Stimulated activated naive CD8-positive, alpha-beta T cell treated with anti-CD3 and anti-CD28 coated beads, Interleukin-15, Interleukin-2, amounts not matched to agents 100 U/mL and 50 U/mL, for 24 hours (primary cell): ENCODE results near the gene LRRC8E.
A peak's percentile ranks its signal among the peaks of the same experiment; 100 is the strongest.

Experiments used
- ATAC-seq: fragments of 150-1000 bp; cut with Tn5 transposase; one replicate; pipeline ENCODE4 v1.10.0; 2021
- DNase-seq: peaks from one replicate; pipeline ENCODE4 v3.0.0; 2021

The LRRC8E gene

DNA sequence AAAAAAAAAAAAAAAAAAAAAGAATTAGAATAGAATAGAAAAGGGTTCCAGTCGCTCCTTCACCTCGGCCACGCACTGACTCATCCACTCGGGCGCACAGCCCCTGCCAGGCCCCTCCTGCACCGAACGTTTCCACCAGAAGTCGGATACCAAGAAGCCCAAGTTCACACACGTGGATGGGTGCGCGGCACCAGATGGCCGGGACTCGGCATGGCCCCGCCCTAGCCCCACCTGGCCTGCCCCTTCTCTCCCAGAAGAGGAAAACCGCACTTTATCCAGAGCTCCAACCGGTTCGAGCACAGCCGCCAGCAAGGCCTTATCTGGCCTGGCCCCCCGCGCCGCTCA lies 20.0 kb upstream of the LRRC8E start:
- ATAC-seq (no peak), DNase-seq (no peak)

DNA sequence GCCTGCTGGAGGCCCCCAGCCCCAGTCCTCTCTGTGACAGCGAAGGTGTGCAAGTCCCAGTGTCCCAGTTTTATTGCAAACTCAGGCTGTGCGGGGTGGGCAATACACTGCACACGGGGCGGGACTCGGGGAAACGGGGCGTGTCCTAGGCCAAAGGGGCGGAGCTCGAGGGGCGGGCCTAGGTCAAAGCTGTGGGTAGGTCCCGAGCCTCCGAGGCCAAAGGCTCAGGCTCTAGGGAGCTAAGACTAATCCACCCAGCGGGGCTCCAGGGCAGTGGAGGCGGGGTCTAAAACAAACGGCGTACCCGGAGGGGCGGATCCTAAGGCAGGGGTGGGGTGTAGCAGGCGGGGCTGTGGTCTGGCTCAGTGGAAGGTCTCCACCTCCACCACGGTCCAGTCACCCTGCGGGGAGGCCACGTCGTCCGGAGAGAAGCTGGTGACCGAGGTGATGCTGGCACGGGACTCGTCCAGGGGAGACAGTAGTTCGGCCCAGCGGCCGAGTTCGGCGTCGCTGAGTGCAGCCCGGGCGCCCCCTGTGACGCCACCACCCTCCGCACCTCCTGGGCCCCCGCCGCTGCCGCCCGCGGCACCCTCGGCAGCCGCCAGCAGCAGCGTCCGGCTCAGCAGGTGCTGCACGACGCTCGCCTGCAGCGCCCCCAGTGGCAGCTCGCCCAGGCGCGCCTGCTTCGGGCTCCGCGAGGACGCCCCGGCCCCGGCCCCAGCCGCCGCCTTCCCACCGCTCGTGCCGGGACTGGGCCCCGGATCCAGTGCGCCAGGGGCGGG lies 19.4 kb upstream of the LRRC8E start:
- peak; percentile 85 for DNase-seq

DNA sequence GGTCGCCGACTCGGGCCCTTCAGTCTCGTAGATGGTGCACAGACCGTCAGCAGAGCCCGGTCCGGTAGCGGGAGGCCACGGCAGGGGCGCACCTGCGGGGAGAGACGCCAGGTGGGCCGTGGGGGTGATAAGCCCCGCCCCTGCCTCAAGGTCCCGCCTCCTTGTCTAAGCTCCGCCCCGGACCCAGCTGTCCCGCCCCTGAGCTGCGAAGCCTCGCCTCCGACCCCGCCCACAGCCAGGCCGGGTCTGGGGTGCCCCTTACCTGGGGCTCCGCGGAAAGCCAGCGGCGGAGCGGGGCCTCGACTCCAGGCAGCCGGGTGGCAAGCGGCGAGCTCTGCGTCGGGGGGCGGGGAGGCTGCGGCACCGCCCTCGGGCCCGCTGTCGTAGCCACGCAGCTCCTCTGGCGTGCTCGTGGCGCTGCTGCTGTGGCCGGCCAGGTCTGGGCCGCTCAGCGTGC lies 18.8 kb upstream of the LRRC8E start:
- ATAC-seq (peak; percentile 52), DNase-seq (peak; percentile 81)

More for the DNA sequence above, 19.4 kb upstream of the LRRC8E start:
- peak; percentile 75 for ATAC-seq

DNA sequence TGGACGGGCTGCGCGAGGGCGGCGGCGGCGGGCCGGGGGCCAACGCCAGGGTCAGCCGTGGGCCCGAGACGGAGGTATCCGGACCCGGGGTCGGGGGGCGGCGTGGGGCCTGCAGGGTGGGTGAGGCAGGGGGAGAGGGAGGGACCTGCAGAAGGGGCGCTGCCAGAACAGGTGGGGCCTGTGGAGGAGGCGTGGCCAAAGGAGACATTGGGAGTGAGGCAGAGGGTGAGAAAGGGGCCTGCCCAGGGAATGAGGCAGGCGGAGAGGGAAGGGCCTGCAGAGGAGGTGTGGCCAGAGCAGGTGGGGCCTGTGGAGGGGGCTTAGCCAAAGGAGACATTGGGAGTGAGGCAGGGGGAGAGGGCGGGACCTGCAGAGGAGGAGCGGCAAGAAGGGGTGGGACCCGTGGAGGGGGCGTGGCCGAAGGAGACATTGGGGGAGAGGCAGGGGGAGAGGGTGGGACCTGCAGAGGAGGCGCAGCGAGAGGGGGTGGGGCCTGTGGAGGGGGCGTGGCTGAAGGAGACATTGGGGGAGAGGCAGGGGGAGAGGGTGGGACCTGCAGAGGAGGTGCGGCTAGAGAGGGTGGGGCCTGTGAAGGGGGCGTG lies 18.3 kb upstream of the LRRC8E start:
- peak; percentile 63 for DNase-seq
- ATAC-seq = peak; percentile 8

DNA sequence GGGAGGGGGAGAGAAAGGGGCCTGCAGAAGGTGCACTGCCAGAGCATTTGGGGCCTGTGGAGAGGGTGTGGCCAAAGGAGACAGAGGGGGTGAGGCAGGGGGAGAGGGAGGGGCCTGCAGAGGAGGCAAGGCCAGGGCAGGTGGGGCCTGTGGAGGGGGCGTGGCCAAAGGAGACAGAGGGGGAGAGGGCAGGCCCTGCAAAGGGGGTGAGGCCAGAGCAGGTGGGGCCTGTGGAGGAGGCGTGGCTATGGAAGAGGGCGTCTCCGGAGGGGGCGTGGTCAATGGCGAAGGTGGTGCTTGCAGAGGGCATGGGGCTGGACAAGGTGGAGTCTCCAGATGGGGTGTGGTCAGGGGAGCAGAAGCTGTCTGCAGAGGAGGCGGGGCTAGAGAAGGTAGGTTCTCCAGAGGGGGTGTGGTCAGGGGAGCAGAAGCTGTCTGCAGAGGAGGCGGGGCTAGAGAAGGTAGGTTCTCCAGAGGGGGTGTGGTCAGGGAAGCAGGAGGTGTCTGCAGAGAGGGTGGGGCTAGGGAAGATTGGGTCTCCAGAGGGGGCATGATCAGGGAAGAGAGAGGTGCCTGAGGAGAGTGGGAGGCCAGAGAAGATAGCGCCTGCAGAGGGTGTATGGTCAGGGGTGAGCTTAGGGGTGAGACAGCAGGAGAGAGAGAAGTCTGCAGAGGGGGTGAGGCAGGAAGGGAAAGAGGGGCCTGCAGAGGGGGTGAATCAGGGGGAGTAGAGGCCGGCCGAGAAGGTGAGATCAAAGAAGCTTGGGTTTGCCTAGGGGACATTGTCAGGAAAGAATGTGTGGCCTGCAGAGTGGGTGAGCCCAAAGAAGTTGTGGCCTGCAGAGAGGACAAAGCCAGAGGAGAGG lies 17.5 kb upstream of the LRRC8E start:
- DNase-seq = peak; percentile 73

DNA sequence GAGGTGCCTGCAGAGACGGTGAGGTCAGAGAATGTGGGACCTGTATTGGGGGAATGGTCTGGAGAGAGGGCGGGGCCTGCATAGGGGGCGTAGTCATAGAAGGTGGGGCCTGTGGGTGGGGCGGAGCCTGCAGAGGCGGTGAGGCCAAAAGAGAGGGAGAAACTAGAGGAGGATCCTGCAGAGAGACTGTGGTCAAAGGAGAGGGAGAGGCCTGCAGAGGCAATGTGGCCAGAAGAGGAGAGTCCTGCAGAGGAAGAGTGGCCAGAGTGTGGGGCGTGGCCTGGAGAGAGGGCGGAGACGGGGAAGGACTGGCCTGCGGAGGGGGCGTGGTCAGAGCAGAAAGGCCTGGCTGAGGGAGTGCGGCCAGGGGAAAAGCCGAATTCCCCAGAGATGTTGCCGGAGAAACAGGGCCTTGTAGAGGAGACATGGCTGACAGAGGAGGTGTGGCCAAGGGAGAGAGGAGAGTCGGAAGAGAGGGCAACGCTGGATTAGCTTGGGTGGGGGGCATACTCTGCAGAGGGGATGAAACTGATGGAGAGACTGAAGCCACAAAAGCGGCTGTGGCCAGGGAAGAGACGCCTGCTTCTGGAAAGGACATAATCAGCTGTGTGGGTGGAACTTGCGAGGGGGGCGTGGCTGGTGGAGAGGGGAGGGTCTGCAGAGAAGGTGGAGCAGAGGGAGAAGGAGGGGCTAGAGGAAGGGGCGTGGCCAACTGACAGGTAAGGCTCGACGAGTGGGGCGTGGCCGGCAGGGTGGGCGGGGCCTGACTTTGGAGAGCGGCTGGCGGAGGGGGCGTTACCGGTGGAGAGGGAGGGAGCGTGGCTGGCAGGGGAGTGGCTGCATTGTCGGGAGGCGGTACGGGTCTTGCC lies 16.6 kb upstream of the LRRC8E start:
- DNase-seq (peak; percentile 91), ATAC-seq (peak; percentile 16)

More for the DNA sequence above, 17.5 kb upstream of the LRRC8E start:
- ATAC-seq = no peak

DNA sequence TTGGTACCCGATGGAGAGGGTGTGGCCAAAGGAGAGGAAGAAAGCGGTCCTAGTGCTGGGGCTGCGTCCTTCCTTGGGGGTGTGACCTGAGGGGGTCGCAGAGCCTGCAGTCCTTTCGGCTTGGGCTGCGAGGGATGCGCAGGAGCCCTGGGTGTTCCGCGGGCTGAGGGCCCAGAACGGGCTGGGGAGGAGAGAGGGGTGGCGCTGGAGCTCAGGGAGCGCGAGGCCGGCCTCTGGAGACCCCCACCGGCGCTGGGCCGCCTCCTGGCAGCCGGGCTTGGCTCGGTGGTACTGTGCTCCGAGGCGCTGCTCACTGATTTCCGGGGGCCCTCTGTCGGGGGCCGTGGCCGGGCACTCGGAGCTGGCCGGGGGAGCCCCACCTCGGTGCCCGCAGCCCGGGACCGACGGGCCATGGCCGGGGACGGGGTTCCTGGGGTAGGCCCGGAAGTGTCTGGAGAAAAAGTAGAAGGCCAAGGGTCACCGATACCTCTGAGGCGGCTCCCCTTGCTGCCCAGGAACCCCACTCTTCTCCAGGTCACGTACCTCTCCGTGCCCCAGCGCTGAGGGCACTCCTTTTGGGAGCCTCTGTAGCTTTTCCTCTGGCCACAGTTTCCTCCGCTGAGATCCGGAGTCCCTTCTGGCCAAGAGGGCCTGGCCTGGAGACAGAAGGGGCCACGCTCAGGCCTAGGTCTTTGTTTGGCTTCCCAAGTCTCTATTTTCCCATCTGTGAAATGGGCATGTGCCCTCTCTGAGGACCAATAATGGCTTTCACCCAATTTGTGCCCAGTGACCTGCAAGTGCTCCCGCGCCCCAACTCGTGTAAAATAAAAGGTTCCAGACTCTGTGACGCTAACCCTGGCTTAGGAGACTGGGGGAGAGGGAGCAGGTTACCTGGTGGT lies 15.8 kb upstream of the LRRC8E start:
- no peak for ATAC-seq
- DNase-seq = no peak

DNA sequence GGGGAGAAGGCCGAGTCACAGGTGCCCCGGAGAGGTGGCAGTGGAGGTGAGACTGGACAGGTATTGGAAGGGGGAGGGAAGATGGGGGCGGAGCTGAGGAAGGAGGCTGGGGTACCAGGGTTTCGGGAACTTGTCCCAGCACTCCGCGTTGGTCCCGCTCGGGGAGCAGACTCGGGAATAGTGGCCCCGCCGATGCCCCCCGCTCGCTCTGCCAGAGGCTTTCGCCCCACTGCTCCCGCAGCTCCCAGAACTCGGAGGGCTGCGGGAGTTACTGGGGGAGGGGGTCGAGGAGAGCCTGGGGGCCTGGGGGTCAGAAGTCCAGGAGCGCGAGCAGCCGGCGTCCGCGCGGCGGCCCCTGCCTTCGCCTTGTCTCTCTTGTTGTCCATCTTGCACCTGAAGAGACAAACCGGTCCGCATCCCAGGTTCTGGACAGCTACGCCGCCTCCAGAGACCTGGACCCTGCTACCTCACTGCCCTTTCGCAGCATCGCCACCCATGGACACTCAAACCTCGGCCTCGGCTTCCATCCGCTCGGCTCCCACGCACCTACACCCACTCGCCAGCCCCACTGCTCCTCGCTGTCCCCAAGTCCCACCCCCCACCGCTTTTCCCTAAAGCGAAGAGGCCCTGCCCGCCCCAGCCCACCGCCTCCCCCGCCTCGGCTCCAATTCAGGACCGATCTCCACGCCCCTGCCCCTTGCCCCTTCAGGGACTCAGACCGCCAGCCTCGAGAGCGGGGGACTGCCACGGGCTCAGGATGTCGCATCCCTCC lies 14.8 kb upstream of the LRRC8E start:
- DNase-seq = no peak
- no peak for ATAC-seq

DNA sequence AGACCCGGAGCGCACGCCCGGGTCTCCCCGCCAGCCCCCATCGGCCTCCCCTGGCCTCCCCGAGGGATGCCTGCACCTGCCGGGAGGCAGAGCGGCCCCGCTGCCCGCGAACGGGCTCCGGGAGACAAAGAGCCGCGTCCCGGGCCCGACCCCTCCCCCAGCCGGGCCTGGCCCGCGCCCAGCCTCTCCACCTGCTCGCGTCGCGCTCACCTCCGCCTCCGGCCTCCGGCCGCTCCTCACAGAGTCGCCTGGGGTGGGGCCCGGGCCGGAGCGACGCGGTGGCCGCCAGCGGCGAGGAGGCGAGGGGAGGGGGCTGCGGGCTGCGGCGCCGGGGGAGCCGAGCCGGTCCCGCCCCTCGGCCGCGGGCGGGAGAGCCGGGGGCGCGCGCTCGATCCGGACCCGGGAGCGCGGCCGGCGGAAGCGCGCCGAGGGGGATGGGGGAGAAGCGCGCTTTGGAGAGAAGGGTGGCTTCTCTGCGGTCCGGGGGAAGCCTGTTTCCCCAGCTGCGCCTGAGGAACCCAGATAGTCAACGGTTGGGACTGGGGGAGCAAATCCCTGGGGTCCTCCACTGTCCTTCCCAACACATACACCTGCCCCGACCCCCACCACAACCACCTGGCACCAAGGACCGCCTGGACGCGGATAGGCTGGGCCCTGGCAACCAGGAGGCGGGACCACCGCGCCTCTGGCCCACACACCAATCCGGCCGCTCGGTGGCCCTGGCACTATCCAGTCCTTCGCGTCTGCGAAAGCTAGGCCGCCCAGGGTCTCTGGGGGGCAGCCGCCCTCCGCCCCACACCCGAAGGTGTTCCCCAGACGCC lies 14.0 kb upstream of the LRRC8E start, which contains the start of gene PRR36:
Gene PRR36 (minus strand): TSS at position 315 of the 821 bp plus-strand sequence. CDS start 701 bp downstream, outside the sequence.
- DNase-seq = no peak

DNA sequence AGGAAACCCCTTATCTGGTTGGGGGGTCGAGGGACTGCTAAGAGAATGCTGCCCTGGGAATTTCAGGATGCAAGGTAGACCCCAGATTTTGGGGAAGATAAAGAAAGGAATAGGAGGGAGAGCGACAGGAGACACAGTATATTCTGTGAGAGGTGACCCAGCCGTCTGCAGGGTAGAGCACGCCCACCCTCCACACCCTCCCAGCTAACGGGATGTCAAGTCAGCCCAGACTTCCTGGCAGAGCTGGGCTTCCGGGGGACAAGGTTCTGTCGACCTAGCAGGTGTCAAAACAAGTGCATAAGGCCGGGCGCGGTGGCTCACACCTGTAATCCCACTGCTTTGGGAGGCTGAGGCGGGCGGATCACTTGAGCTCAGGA lies 13.4 kb upstream of the LRRC8E start:
- DNase-seq (no peak), ATAC-seq (no peak)

More for the DNA sequence above, 14.0 kb upstream of the LRRC8E start, which contains the start of gene PRR36:
- no peak for ATAC-seq

DNA sequence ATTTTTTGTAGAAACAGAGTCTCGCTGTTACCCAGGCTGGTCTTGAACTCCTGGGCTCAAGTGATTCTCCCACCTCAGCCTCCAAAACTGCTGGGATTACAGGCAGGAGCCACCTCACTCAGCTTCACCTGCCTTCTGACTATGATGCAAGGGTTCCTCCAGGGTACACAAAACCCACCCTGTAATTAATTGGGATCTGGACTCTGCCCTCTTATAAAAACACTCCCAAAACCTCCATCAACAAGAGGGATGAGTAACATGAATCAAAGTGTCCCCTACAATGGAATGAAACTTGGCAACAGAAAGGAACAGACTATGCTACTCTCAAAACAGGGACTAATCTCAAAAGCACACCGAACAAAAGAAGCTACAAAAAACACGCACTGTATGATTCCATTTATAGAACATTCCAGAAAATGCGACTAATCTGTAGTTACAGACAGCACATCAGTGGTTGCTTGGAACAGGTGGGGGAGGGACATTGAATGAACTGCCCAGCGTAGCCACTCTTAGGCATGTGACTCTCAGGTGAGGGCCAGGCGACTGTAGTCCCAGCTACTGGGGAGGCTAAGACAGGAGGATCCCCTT lies 11.0 kb upstream of the LRRC8E start:
- ATAC-seq (no peak), DNase-seq (no peak)

DNA sequence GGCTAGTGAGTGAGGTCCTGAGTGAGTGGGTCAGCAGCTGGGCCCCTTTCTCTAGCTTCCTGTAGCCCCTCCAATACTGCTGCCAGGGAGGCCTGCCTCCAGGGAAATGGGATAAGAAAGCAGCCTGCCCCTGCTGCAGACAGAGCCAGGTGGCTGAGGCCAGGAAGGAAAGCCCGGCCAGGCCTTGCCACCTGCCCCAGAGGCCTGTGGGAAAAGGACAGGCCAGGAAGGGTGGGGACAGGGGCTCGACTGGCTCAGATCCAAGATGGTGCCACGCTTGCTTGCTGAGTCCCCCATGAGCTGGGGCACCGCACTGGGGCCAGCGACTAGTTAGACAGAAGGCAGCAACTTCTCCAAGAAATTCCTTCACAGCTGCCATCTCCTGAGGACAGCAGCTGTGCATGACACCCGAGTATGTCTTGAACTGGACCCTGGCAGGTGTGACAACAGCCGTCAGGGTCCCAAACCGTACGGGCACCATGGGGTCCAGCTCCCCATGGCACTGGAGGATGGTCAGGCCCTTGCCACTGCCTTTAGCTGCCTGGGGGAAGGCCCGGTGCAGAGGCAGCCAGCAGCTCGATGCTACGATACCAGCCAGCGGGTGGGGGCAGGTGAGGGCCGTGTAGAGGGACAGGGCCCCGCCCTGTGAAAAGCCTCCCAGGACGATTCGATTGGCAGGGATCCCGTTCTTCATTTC lies 9.1 kb upstream of the LRRC8E start:
- no peak for DNase-seq
- no peak for ATAC-seq

DNA sequence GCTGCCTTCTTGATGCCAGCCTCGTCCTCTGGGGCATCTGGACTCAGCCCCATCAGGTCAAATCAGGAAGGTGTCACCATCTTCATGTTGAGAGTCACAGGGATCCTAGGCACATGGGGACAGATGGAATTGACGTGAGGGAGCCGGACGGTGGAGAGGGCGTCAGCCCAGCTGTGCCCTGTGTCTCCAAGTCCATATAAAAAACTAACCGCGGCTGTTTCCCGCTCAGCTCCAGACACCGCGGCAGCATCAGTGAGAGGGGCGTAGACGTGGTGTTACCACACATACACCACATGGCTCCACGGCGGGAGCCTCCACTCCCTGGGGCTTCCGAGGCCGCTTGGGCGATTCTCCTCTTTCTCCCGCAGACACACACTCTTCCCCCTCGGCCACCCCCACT lies 8.5 kb upstream of the LRRC8E start:
- DNase-seq (no peak), ATAC-seq (peak; percentile 28)

DNA sequence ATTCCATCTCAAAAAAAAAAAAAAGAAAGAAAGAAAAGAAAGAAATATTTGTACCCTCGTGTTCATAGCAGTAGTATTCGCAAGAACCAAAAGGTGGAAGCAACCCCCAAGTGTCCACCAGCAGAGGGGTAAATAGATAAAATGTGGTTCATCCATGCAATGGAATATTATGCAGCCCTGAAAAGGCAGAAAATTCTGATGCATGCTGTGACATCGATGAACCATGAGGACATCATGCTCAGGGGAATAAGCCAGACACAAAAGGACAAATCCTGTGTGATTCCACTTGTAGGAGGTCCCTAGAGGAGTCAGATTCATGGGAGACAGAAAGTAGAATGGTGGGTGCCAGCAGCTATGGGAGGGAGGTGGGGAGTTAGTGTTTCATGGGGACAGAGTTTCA lies 6.4 kb upstream of the LRRC8E start:
- DNase-seq (no peak), ATAC-seq (no peak)

DNA sequence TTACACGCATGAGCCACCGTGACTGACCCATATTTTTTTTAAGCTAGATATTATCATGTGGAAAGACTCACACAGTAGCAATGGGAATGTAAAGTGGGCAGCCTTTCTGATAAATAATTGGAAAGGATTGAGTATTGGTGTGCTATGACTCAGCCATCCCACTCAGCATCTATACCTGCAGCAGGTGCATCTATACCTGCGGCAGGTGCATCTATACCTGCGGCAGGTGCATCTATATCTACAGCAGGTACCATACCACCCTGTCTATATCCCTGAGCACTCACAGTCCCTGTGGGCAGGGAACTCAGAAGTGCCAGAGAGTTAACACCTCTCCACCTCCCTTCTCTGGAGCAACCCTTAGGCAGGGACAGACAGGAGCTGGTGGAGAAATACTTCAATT lies 5.2 kb upstream of the LRRC8E start:
- ATAC-seq (no peak), DNase-seq (no peak)

DNA sequence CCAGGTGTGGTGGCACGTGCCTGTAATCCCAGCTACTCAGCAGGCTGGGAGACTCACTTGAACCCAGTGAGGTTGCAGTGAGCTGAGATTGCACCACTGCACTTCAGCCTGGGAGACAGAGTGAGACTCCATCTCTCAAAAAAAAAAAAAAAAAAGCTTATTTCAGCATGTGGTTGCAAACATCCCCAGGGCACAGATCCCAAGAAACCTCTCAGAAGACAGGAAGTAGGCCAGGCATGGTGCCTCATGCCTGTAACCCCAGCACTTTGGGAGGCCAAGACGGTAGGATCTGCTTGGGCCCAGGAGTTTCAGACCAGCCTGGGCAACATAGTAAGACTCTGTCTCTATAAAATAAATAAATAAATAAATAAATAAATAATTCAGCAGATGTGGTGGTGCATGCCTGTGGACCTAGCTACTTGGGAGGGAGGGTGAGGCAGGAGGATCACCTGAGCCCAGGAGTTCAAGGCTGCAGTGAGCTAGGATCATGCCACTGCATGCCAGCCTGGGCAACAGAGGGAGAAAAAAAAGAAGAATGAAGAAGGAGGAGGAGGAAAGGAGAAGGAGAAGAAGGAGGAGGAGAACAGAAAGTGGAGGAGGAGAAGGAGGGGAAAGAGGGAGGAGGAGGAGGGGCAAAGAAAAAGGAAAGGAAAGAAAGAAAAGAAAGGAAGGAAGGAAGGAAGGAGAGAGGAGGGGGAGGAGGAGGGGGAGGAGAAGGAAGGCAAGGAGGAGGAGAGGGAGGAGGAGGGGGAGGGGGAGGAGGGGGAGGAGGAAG lies 4.3 kb upstream of the LRRC8E start:
- no peak for ATAC-seq
- DNase-seq = no peak

DNA sequence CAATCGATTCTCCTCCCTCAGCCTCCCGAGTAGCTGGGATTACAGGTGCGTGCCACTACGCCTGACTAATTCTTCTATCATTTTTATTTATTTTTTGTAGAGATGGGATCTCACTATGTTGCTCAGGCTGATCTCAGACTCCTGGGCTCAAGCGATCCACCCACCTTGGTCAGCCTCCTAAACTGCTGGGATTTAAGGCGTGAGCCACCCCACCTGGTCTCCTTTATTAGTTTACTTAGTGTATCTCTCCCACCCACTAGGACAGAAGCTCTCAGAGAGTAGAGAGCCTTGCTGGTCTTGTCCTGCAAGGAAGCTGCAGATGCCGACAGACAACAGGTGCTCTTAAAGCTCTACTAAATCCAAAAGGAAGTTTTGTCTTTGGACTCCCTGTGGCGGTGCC lies 2.5 kb upstream of the LRRC8E start:
- ATAC-seq (no peak), DNase-seq (no peak)
